Uterus (tissue), 4 donors: Measurements from ENCODE around the gene PLAAT1. TPM values are rescaled to one million over a fixed set of nuclear protein-coding genes. Genes with fewer than 3 reads are reported as not detected.
A peak's percentile ranks its signal among the peaks of the same experiment; 100 is the strongest.

Source experiments
- DNase-seq, 2 donors: peaks; one replicate each; pipeline ENCODE4 v3.0.0-alpha.2; 2019 to 2020
- H3K27ac ChIP-seq, 2 donors: fragments of 200-600 bp; sonication (generic); 1 replicate in 1 of 2; 2 replicates in 1 of 2; pipeline ENCODE4 v1.5.1; 2016 to 2018
- H3K27me3 ChIP-seq, 2 donors: fragments of 200-600 bp; sonication (generic); one replicate each; pipeline ENCODE4 v1.5.1; 2018 to 2019; ENCODE audit warnings: control low read depth in 1 of 2
- H3K36me3 ChIP-seq, 2 donors: fragments of 200-600 bp; sonication (generic); one replicate each; pipeline ENCODE4 v1.5.1; 2019; ENCODE audit warnings: control low read depth in 1 of 2
- H3K4me1 ChIP-seq, 2 donors: fragments of 200-600 bp; sonication (generic); one replicate each; pipeline ENCODE4 v1.5.1; 2018 to 2019; ENCODE audit warnings: control low read depth in 1 of 2
- H3K4me3 ChIP-seq, 2 donors: fragments of 200-600 bp; sonication (generic); 1 replicate in 1 of 2; 2 replicates in 1 of 2; pipeline ENCODE4 v1.5.1; 2018 to 2019; ENCODE audit warnings: mild to moderate bottlenecking in 1 of 2
- H3K9me3 ChIP-seq, 2 donors: fragments of 200-600 bp; sonication (generic); one replicate each; pipeline ENCODE4 v1.5.1; 2019; ENCODE audit warnings: control low read depth in 1 of 2
- CTCF ChIP-seq, 4 experiments: fragments of 200-600 bp in 2 of 4; fragments of 450-650 bp in 2 of 4; sonication (generic) in 2 of 4; IDR thresholded peaks; one replicate each; pipeline ENCODE4 v1.5.1; 2016 to 2019; ENCODE audit warnings: antibody characterized with exemption in 4 of 4, mild to moderate bottlenecking in 2 of 4, moderate library complexity in 1 of 4
- POLR2A ChIP-seq, 2 donors: fragments of 450-650 bp; IDR thresholded peaks; one replicate each; pipeline ENCODE4 v1.6.1; 2016; ENCODE audit warnings: antibody characterized with exemption in 2 of 2, mild to moderate bottlenecking in 1 of 2, moderate library complexity in 1 of 2
- intact Hi-C: fragments of 100-400 bp; cut with DNase I; formaldehyde crosslinking; loops from one replicate; pipeline ENCODE4 v1.15.1; 2023; ENCODE audit warnings: low total_unique reads
- total RNA-seq, 4 donors: library from RNA; depleted of rRNA in 3 of 4; stranded (reverse); fragments of >200 nt in 3 of 4; gene quantifications; one replicate each; pipeline versions ENCODE4 v1.1.0 to v1.2.4, GENCODE V29; 2014 to 2023
- donor health status: DM: yes; HTN: yes; CAD: no.

The PLAAT1 gene
- total RNA-seq, 4 donors from 2014 or later: 1.4 TPM; not detected in 3

GRCh38 chr3:193236599-193236998 is 4.4 kb upstream of the PLAAT1 start:
- H3K27ac ChIP-seq: no peak overlapping the region
- DNase-seq: no peak

GRCh38 chr3:193237030-193237429 is 4.0 kb upstream of the PLAAT1 start:
- no peaks in the 10 kb centered on the region for H3K36me3 ChIP-seq
- no peaks in the 10 kb centered on the region for H3K9me3 ChIP-seq
- no peak for DNase-seq
- no peak overlapping the region for H3K4me3 ChIP-seq
- intact Hi-C loops: no loop called here
- H3K27ac ChIP-seq: no peak overlapping the region
- no peaks in the 10 kb centered on the region for H3K27me3 ChIP-seq
- no peaks in the 10 kb centered on the region for H3K4me1 ChIP-seq
- TF ChIP-seq POLR2A (IDR thresholded peaks at IDR 0.05) (no peak), CTCF (IDR thresholded peaks at IDR 0.05) (no peak)

More at GRCh38 chr3:193236599-193236998, 4.4 kb upstream of the PLAAT1 start:
- Histone ChIP-seq H3K36me3 (no peaks in the 10 kb centered on the region), H3K9me3 (no peaks in the 10 kb centered on the region), H3K27me3 (no peaks in the 10 kb centered on the region), H3K4me1 (no peaks in the 10 kb centered on the region), H3K4me3 (no peak overlapping the region)
- intact Hi-C loops: no loop called here
- TF ChIP-seq POLR2A (IDR thresholded peaks at IDR 0.05): no peak
- TF ChIP-seq CTCF (IDR thresholded peaks at IDR 0.05): no peak

- H3K36me3 ChIP-seq: no peaks in the 10 kb centered on the region
- DNase-seq: no peak
- no peak for TF ChIP-seq CTCF (IDR thresholded peaks at IDR 0.05)
- TF ChIP-seq POLR2A (IDR thresholded peaks at IDR 0.05): no peak
- H3K9me3 ChIP-seq: no peaks in the 10 kb centered on the region
- intact Hi-C loops: no loop called here
- no peaks in the 10 kb centered on the region for H3K27me3 ChIP-seq
- peak overlapping the region; percentile 38 to 43 for H3K4me3 ChIP-seq
- H3K27ac ChIP-seq: no peak overlapping the region
- H3K4me1 ChIP-seq: no peaks in the 10 kb centered on the region
Measured at GRCh38 chr3:193240436-193240849, 579 bp upstream of the PLAAT1 start.

GRCh38 chr3:193241716-193242115 is 694 bp downstream of the PLAAT1 start:
- Histone ChIP-seq H3K9me3 (no peaks in the 10 kb centered on the region), H3K4me3 (no peak overlapping the region), H3K36me3 (no peaks in the 10 kb centered on the region), H3K27ac (peak overlapping the region in 1 of 2 donors; percentile 55), H3K4me1 (no peaks in the 10 kb centered on the region), H3K27me3 (no peaks in the 10 kb centered on the region)
- TF ChIP-seq CTCF (IDR thresholded peaks at IDR 0.05): no peak
- no peak for TF ChIP-seq POLR2A (IDR thresholded peaks at IDR 0.05)
- DNase-seq: no peak
- intact Hi-C loops: no loop called here

GRCh38 chr3:193243571-193243970 is 2.5 kb downstream of the PLAAT1 start:
- intact Hi-C loops: no loop called here
- peaks cover 0 to 5% of the 10 kb centered on the region in 2 donors for H3K9me3 ChIP-seq

More at GRCh38 chr3:193243571-193243970, 2.5 kb downstream of the PLAAT1 start:
- TF ChIP-seq CTCF (IDR thresholded peaks at IDR 0.05) (no peak), POLR2A (IDR thresholded peaks at IDR 0.05) (no peak)
- no peak overlapping the region for H3K4me3 ChIP-seq
- H3K4me1 ChIP-seq: no peaks in the 10 kb centered on the region
- H3K36me3 ChIP-seq: no peaks in the 10 kb centered on the region
- no peaks in the 10 kb centered on the region for H3K27me3 ChIP-seq
- DNase-seq: no peak
- no peak overlapping the region for H3K27ac ChIP-seq
